Measurements from ENCODE around the gene KLHL20.
A peak's percentile ranks its signal among the peaks of the same experiment; 100 is the strongest.
"Not testable (repeated sequence)": the region's sequence is repeated elsewhere in the genome, so short reads cannot be mapped to it uniquely, and the experiment has no call there.

KLHL20 gene

DNA sequence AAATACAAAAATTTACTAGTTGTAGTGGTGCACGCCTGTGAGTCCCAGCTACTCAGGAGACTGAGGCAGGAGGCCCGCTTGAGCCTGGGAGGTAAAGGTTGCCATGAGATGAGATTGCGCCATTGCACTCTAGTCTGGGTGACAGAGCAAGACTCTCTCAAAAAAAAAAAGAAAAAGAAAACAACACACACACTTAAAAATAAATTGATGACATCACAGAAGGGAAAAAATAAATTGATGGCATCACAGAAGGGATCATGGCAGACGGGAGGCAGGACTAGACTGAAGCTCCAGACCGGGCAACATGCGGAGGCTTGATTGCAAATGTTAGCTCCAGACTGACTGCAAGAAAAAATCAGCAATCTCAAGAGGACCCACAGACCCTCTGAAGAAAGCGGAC lies 43.3 kb downstream of the KLHL20 start:
- no peak for DNase-seq

DNA sequence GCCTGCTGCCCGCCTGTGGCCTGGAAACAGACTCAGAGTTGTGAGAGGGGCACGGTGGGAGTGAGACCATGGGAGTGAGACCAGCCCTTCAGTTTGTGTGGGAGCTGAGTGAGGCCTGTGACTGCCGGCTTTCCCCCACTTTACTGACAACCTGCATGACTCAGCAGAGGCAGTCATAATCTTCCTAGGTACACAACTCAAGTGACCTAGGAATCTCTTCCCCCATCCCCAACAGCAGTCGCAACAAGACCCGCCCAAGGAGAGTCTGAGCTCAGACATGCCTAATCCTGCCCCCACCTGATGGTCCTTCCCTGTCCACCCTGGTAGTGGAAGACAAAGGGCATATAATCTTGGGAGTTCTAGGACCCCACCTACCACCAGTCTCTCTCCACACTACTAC lies 44.2 kb downstream of the KLHL20 start:
- no peak for DNase-seq

DNA sequence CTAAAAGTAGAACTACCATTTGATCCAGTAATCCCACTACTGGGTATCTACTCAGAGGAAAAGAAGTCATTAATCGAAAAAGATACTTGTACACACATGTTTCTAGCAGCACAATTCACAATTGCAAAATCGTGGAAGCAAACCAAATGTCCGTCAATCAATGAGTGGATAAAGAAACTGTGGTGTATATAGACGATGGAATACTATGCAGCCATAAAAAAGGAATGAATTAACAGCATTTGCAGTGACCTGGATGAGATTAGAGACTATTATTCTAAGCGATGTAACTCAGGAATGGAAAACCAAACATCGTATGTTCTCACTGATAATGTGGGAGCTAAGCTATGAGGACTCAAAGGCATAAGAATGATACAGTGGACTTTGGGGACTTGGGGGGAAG lies 49.5 kb downstream of the KLHL20 start:
- not testable (repeated sequence) for DNase-seq

DNA sequence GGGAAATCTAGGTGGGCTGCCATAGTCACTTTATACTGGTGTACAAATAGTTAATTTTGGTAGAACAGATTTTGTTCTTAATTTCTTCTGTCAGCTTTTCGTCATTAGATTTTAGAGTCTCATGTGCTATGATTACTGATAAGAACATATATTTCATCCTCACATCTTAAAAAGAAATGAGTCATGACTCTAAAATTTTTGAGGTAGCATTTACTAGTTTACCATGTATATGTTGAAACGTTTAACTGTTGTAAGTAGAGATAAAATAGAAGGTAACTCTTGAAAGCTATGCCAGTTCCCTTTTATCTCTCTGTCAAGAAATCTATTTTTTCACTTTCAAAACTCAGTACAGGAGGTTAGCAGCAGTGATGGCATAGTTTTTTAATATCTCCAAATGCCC lies 53.4 kb downstream of the KLHL20 start:
- no peak for DNase-seq

DNA sequence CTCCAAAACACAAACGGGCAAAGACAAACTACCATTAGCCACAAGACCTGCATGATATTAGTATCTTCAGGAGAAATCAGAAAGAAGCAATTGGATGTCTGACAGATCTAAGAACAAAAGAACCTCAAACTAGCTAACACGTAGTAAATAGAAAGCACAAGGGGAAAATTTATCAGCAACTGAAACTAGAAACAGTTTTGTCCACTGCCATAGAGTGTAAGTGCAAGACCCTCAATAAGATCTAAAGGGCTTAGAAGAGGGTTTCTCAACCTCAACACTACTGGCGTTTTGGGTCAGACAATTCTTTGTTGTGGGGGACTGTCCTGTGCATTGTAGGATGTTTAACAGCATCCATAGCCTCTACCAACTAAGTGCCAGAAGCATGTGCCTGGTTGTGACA lies 54.0 kb downstream of the KLHL20 start:
- DNase-seq, result no peak

DNA sequence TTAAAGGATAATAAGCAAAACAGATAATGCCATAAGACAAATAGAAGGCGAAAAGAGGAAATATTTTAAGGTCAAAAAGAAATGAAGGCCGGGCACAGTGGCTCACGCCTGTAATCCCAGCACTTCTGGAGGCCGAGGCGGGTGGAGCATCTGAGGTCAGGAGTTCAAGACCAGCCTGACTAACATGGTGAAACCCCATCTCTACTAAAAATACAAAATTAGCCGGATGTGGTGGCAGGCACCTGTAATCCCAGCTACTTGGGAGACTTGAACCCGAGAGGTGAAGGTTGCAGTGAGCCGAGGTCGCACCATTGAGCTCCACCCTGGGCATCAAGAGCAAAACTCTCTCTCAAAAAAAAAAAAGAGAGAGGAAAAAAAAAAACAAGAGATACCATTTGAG lies 55.5 kb downstream of the KLHL20 start:
- DNase-seq, result not testable (repeated sequence)

DNA sequence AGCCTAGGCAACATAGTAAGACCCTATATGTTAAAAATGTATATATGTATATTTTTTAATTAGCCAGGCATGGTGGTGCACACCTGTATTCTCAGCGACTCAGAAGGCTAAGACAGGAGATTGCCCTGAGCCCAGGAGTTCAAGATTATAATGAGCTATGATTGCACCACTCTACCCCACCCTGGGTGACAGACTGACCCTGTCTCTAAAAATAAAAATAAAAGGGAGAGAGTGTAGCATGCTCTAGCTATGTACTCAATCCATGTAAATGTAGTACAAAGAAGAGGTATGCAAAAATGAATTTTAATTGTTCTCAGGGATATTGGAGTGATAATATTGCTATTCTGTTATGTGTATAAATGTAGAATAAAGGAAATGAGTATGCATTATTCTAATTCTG lies 56.8 kb downstream of the KLHL20 start:
- no peak for DNase-seq

DNA sequence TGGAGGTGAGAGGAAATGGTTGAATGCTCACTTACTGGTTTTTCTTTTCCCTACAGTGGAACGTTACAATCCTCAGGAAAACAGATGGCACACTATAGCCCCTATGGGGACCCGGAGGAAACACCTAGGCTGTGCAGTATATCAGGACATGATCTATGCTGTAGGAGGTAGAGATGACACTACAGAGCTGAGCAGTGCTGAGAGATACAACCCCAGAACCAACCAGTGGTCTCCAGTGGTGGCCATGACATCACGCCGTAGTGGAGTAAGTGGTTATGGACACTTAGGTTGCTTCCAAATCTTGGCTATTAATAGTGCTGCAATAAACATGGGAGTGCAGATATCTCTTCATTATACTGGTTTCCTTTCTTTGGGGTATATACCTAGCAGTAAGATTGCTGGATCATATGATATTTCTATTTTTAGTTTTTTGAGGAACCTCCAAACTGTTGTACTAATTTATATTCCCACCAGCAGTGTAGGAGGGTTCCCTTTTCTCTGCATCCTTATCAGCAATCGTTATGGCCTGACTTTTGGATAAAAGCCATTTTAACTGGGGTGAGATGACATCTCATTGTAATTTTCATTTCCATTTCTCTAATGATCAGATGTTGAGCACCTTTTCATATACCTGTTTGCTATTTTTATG lies 60.9 kb downstream of the KLHL20 start:
- no peak for DNase-seq

DNA sequence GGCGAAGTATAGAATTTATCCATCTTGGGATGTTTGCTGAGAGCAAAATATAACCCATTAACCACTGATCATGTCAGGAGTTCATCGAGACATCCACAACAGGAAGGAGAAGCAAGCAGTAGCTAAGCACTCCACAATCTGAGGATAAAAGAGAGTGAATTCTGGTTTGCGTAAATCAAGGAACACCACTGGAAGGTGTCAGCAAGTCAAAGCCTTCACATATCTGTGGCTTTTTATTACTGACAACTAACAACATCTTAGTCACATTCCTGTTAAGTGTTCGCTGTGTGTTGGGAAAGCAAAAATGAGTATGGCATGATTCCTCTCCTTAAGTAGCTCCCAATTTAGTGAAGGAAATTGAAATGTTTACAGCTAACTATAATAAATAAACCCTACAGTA lies 65.2 kb downstream of the KLHL20 start:
- no peak for DNase-seq

DNA sequence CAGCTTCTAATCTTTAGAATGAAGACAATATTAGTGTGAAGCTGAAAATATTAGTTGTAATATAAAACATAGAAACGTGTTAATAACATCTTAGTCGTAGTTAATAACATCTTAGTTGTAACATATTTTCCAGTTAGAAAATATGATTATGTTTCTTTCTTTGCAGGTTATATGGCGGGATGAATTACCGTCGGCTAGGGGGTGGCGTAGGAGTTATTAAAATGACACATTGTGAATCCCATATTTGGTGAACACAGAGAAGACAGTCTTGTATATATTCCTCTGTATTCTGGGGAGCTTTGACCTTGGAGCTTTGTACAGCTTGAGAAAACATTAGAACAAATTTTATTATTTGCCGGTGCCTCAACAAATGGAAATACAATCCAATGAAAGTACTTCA lies 70.2 kb downstream of the KLHL20 start:
- no peak for DNase-seq

DNA sequence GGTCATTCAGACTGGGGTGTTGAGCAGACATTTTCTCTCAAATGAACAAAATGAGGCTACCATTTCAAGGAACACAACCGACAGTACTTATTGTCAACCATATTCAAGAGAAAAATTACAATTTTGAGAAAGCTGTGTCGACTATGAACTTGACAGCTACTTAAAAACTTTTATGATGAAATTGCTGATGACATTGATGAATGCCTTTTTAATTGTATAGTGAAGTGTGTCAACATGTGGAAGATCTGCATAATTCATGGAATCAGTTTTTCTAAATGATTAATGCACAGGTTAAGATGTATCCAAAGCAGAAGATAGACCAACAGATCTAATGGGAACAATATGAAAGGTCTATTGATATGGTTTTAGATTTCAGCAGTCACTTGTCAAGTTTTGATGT lies 75.1 kb downstream of the KLHL20 start:
- no peak for DNase-seq

DNA sequence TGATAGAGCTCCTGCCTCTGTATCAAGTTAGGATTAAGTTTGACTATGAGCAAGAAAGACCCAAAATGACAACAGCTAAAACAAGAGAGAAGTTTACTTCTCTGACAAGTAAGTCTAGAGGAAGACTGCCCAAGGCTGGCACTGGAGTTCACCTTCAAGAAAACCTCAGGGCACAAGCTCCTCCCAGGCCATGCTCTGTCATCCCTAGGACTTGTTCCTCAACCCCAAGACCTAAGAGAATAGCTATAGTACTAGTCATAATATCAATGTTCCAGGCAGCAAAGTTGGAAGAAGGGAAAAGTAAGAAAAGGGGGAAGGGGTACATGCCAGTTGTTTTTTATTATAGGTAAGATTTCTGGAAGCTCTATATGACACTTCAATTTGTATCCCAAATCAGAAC lies 83.3 kb downstream of the KLHL20 start:
- DNase-seq, result no peak

DNA sequence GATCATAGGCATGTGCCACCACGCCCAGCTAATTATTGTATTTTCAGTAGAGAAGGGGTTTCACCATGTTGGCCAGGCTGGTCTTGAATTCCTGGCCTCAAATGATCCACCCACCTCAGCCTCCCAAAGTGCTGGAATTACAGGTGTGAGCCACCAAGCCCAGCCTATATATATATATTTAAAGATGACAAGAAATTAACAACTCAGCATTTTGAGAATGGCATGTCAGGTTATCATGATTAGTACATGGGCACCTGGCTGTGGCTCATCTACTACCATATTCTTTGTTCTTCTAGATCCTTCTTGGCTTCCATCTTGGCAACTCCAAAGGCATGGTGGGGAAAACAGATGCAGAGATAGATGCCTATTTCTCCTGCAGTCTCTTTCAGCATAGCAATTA lies 85.2 kb downstream of the KLHL20 start:
- DNase-seq, result not testable (repeated sequence)

DNA sequence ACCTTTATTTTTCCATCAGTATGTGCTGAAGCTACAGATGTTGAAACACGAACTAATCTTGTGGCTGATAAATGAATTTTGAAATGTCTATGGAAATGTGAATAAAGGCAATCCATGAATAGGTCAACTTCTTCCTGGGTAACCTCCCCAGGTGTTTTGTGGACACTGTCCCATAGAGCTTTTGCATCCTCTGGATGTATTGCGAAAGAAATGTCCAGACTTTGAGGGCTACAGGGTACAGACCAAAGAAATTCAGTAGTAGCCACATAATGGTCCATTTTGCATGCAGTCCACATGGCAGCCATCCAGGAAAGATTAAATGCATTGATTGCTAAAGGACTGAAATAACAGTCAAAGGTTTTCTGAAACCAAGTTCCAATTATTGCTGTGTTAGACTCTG lies 88.2 kb downstream of the KLHL20 start:
- no peak for DNase-seq

DNA sequence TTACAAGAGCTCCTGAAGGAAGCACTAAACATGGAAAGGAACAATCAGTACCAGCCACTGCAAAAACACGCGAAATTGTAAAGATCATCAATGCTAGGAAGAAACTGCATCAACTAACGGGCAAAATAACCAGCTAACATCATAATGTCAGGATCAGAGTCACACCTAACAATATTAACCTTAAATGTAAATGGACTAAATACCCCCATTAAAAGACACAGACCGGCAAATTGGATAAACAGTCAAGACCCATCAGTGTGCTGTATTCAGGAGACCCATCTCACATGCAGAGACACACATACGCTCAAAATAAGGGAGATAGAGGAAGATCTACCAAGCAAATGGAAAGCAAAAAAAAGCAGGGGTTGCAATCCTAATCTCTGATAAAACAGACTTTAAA lies 98.9 kb downstream of the KLHL20 start:
- not testable (repeated sequence) for DNase-seq

DNA sequence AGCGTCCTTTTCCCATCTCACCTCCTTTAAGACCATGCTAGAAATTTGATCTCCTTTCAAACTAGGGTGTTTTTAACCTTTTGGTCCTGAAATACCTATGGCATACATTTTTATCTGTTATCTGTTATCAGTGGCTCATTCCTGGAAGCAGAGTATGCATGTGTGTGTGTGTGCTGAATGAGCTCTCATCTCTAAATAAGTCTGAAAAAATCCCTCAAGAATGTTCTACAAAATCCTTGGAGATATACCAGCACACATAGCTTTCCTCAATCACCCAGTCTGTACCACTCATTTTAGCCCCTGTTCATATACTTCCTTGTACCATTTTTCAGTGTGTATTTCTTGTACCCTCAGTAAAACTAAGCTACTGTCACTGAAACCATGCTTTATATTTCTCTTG lies 103.7 kb downstream of the KLHL20 start:
- DNase-seq, result no peak

DNA sequence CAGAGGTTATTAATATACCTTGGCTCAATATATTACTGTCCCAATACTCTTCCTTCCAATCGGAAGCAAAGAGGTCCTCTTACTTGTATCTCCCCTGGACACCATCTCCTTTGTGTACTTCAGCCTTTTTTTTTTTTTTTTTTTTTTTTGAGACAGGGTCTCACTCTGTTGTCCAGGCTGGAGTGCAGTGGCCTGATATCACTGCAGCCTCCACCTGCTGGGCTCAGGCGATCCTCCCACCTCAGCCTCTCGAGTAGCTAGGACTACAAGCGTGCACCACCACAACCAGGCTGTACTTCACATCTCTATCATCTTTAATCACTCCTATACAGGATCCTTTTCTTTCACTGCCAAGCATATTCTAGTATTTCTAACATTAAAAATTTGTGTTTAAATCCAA lies 106.9 kb downstream of the KLHL20 start:
- no peak for DNase-seq

DNA sequence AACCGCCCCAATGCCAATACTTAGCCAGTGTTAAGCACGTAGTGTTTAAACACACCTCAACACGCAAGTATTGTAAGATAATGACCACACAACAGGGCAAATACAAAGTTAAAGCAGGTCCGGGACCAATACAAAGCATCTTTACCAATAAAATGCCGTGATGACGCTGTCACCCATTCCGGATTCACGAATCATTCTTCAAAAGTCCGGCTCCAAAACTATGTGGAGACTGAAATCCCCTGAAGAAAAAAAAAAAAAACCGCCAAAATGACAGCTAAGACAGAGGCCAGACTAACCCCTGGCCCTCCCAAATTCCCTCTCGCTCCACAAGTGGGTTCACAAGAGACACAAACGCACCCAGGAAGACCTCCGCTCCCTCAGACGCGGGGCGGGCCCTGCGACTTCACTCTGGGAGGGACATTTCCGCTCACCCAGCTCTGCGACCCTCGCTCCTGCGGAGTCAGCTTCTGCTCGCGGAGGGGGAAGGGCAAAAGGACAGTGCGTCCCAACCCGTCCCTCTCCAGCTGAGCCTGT lies 109.1 kb downstream of the KLHL20 start:
- no peak for DNase-seq

DNA sequence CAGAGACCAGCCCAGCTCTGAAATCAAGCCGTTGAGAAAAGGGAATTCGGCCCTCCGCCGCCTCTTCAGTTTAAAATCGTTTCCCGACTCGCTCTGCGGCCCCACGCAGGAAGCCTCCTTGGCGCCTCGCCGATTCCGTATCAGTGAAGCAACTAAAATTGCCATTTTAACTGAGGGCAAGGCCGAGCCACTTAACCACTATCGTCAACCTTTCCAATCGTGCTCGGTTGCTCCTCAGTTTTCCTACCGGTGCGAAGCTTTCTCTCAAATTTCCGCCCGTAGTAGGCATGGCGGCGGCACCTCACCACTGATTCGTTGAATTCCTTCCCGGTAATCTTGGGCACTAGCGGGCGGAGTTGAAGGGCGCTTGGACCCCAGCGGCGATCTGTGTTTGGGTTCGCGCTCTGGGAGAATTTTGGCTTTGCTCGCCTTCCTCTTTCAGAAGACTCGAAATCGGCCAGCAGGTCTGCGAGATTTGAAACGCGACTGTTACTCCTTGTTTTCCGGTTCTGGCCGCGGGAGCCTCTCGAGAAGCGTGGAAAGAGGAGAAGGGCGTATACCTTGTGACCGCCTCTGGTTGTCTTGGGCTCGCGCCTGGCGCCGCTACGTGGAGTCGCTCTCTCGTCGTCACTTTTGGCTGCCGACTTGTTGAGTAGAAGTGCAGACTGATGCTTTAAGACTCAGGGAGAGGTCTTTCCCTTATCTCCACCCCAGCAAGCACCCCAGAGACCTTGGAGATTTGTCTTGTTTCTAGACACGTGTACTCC lies 109.7 kb downstream of the KLHL20 start, which contains the start of the genes CENPL and DARS2:
CENPL (minus strand) TSS at position 569 of the 767 bp plus-strand sequence. CDS start 13,584 bp downstream, outside the sequence.
DARS2 (plus strand) TSS at position 359 of the 767 bp plus-strand sequence. CDS start 557 bp downstream, outside the sequence.
- DNase-seq, result peak; percentile 51

DNA sequence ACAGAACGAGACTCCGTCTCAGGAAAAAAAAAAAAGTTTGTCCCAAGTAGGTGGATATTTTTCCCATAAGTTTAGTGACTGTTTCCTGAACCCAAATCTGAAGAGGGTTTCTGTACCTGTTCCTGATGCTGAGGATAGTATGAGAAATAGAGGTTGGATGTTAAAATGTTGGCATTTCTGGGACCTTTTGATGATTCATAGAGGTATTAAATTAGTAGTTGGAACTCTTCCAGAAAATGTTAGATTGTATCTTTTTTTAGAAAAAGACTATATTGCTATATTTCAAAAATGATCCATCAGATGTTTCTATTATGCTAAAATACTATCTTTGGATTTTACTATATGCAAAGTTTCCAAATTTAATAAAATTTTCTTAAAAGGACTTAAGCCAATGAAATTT lies 112.8 kb downstream of the KLHL20 start:
- DNase-seq, result no peak

DNA sequence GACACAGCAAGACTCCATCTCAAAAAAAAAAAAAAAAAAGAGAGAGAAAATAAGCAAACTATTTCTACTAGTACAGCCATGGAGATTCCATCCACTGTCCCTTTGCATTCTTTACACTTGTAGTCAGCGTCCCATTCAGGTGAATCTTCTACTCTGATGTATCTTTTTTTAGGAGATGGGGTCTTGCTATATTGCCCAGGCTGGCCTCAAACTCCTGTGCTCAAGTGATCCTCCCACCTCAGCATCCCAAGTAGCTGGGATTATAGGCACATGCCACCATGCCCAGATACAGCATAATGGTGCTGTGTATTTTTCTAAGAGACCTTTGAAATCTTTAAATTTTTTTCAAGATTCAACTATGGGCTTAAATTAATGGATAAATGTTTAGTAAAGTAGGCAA lies 118.0 kb downstream of the KLHL20 start:
- DNase-seq, result no peak
